Caco-2 (cell line): ENCODE measurements around the gene ABCA1. TPM values are rescaled to one million over a fixed set of nuclear protein-coding genes. Genes with fewer than 3 reads are reported as not detected.

Source experiments
- BruUV-seq: library from RNA; stranded (reverse); fragments of 400-500 nt; replicated peaks from 2 replicates; lab custom pipeline; 2021; lab: Mats Ljungman, UMichigan
- CTCF ChIA-PET: fragments of 300-600 bp; sonication (Branson Sonifier 250); formaldehyde crosslinking; loops from one replicate; lab custom pipeline; 2022; ENCODE audit warnings: antibody characterized with exemption; lab: Charles Lee
- POLR2A ChIA-PET: fragments of 300-600 bp; sonication (Branson Sonifier 250); formaldehyde crosslinking; loops from one replicate; lab custom pipeline; 2022; ENCODE audit warnings: antibody characterized with exemption; lab: Charles Lee
- DNase-seq, 2 experiments: peaks; one replicate each; pipeline versions ENCODE4 v3.0.0 to v3.0.0-alpha.2; 2020 to 2022
- H3K27me3 ChIP-seq: replicated peaks from 2 replicates; pipeline ENCODE4 v1.6.0; 2011; ENCODE audit warnings: low read length; ENCODE audit not compliant: control insufficient read depth, insufficient read depth
- H3K36me3 ChIP-seq: 2 replicates; pipeline ENCODE4 v1.5.1; 2011; ENCODE audit warnings: low read length; ENCODE audit not compliant: control insufficient read depth, insufficient read depth
- H3K4me1 ChIP-seq: fragments of 250-450 bp; sonication (Bioruptor Pico); 2 replicates; pipeline ENCODE4 v1.5.1; 2020; ENCODE audit warnings: mild to moderate bottlenecking
- H3K4me3 ChIP-seq: 2 replicates; pipeline ENCODE4 v1.5.1; 2011; ENCODE audit warnings: low read depth, mild to moderate bottlenecking, control low read depth, low read length
- H3K9me3 ChIP-seq: fragments of 250-450 bp; sonication (Bioruptor Pico); 2 replicates; pipeline ENCODE4 v1.5.1; 2020; ENCODE audit warnings: mild to moderate bottlenecking, moderate library complexity
- H3K27ac Mint-ChIP-seq: one replicate; pipeline ENCODE4 v1.8.0; 2022; ENCODE audit warnings: mixed read lengths; ENCODE audit not compliant: unreplicated experiment
- H3K27me3 Mint-ChIP-seq: one replicate; pipeline ENCODE4 v1.8.0; 2022; ENCODE audit warnings: mixed read lengths; ENCODE audit not compliant: insufficient read depth, unreplicated experiment
- H3K36me3 Mint-ChIP-seq: one replicate; pipeline ENCODE4 v1.8.0; 2022; ENCODE audit warnings: mild to moderate bottlenecking, mixed read lengths; ENCODE audit not compliant: insufficient read depth, unreplicated experiment
- H3K4me1 Mint-ChIP-seq: one replicate; pipeline ENCODE4 v1.8.0; 2022; ENCODE audit warnings: low read depth, mixed read lengths; ENCODE audit not compliant: unreplicated experiment
- H3K4me3 Mint-ChIP-seq: one replicate; pipeline ENCODE4 v1.8.0; 2022; ENCODE audit warnings: mild to moderate bottlenecking, moderate library complexity, mixed read lengths; ENCODE audit not compliant: unreplicated experiment
- H3K9me3 Mint-ChIP-seq: one replicate; pipeline ENCODE4 v1.8.0; 2022; ENCODE audit warnings: mixed read lengths; ENCODE audit not compliant: unreplicated experiment
- CTCF ChIP-seq, 2 experiments: fragments of 200-600 bp in 1 of 2; IDR thresholded peaks; 1 replicate in 1 of 2; 2 replicates in 1 of 2; pipeline versions ENCODE4 v1.5.1 to v1.8.0; 2011 to 2022; ENCODE audit warnings: antibody characterized with exemption in 1 of 2, control low read depth in 1 of 2, inconsistent platforms in 1 of 2, low read depth in 1 of 2, low read length in 1 of 2, mild to moderate bottlenecking in 1 of 2, moderate library complexity in 1 of 2; ENCODE audit not compliant: insufficient read depth in 1 of 2, severe bottlenecking in 1 of 2, unreplicated experiment in 1 of 2
- intact Hi-C: fragments of 100-400 bp; cut with micrococcal nuclease; formaldehyde crosslinking; loops from one replicate; pipeline ENCODE4 v1.10.0; 2022; ENCODE audit not compliant: unreplicated experiment
- total RNA-seq: library from RNA; stranded (reverse); gene quantifications from 2 replicates; pipeline ENCODE4 v1.2.3, GENCODE V29; 2022

Gene ABCA1
- total RNA-seq, 1 experiment from 2014 or later: 14.0 TPM

- H3K4me1 Mint-ChIP-seq: peaks cover 6% of the 10 kb centered on the region
Measured at GRCh38 chr9:104951487-104951886, 23.5 kb upstream of the ABCA1 start.

GRCh38 chr9:104950838-104951237 lies 22.9 kb upstream of the ABCA1 start:
- H3K27me3 ChIP-seq: no peaks in the 10 kb centered on the region
- H3K27ac Mint-ChIP-seq: no peak overlapping the region
- no peaks in the 10 kb centered on the region for H3K9me3 ChIP-seq
- no peaks in the 10 kb centered on the region for H3K36me3 ChIP-seq
- intact Hi-C loops: no loop called here
- H3K4me1 ChIP-seq: no peaks in the 10 kb centered on the region
- no peak overlapping the region for H3K4me3 Mint-ChIP-seq
- H3K36me3 Mint-ChIP-seq: no peaks in the 10 kb centered on the region
- H3K27me3 Mint-ChIP-seq: no peaks in the 10 kb centered on the region
- POLR2A ChIA-PET: no interaction called here
- CTCF ChIA-PET: no interaction called here
- no peak for TF ChIP-seq CTCF (IDR thresholded peaks at IDR 0.05; ENCODE audit: insufficient read depth in 1 of 2, low read depth in 1 of 2, low read length in 1 of 2, severe bottlenecking in 1 of 2, unreplicated experiment in 1 of 2)
- no peak for DNase-seq
- no TSS peak for BruUV-seq
- H3K9me3 Mint-ChIP-seq: no peaks in the 10 kb centered on the region
- peaks cover 6% of the 10 kb centered on the region for H3K4me1 Mint-ChIP-seq
- H3K4me3 ChIP-seq: no peak overlapping the region

More at GRCh38 chr9:104951487-104951886, 23.5 kb upstream of the ABCA1 start:
- Histone ChIP-seq H3K4me3 (no peak overlapping the region), H3K4me1 (no peaks in the 10 kb centered on the region), H3K27me3 (no peaks in the 10 kb centered on the region), H3K9me3 (no peaks in the 10 kb centered on the region), H3K36me3 (no peaks in the 10 kb centered on the region)
- H3K4me3 Mint-ChIP-seq: no peak overlapping the region
- no peaks in the 10 kb centered on the region for H3K9me3 Mint-ChIP-seq
- ChIA-PET POLR2A (no interaction called here), CTCF (no interaction called here)
- intact Hi-C loops: no loop called here
- H3K36me3 Mint-ChIP-seq: no peaks in the 10 kb centered on the region
- no peaks in the 10 kb centered on the region for H3K27me3 Mint-ChIP-seq
- H3K27ac Mint-ChIP-seq: no peak overlapping the region
- BruUV-seq: no TSS peak
- no peak for DNase-seq
- no peak for TF ChIP-seq CTCF (IDR thresholded peaks at IDR 0.05; ENCODE audit: insufficient read depth in 1 of 2, low read depth in 1 of 2, low read length in 1 of 2, severe bottlenecking in 1 of 2, unreplicated experiment in 1 of 2)

- Mint-ChIP-seq H3K9me3 (no peaks in the 10 kb centered on the region), H3K27me3 (no peaks in the 10 kb centered on the region), H3K36me3 (no peaks in the 10 kb centered on the region), H3K27ac (no peak overlapping the region), H3K4me1 (peaks cover 5% of the 10 kb centered on the region), H3K4me3 (no peak overlapping the region)
- intact Hi-C loops: no loop called here
- Histone ChIP-seq H3K27me3 (no peaks in the 10 kb centered on the region), H3K36me3 (no peaks in the 10 kb centered on the region), H3K4me3 (no peak overlapping the region), H3K4me1 (no peaks in the 10 kb centered on the region; the same call in 1 of the 2 replicates), H3K9me3 (no peaks in the 10 kb centered on the region)
- no peak for DNase-seq
- no TSS peak for BruUV-seq
- no peak for TF ChIP-seq CTCF (IDR thresholded peaks at IDR 0.05; ENCODE audit: insufficient read depth in 1 of 2, low read depth in 1 of 2, low read length in 1 of 2, severe bottlenecking in 1 of 2, unreplicated experiment in 1 of 2)
- POLR2A ChIA-PET: no interaction called here
- CTCF ChIA-PET: no interaction called here
Measured at GRCh38 chr9:104948277-104948676, 20.3 kb upstream of the ABCA1 start.
